Endometrial microvascular endothelial cells (primary cell): ENCODE measurements around the gene RAPGEF4. TPM values are rescaled to one million over a fixed set of nuclear protein-coding genes. Genes with fewer than 3 reads are reported as not detected.
"Not testable (repeated sequence)": the region's sequence is repeated elsewhere in the genome, so short reads cannot be mapped to it uniquely, and the experiment has no call there.

Experiments used
- in situ Hi-C: cut with HindIII; loops from 2 replicates; pipeline ENCODE4 v1.10.0; 2017; ENCODE audit warnings: low sequenced_read_pairs, low pct_unique_long_range_greater_than_20kb; ENCODE audit errors: inconsistent ontology term
- total RNA-seq: library from RNA; depleted of rRNA; stranded (reverse); fragments of >200 nt; gene quantifications from one replicate; pipeline ENCODE4 v1.2.3, GENCODE V29; 2015; ENCODE audit errors: inconsistent ontology term

The RAPGEF4 gene
- total RNA-seq, 1 donor from 2014 or later, result 7.4 TPM

DNA sequence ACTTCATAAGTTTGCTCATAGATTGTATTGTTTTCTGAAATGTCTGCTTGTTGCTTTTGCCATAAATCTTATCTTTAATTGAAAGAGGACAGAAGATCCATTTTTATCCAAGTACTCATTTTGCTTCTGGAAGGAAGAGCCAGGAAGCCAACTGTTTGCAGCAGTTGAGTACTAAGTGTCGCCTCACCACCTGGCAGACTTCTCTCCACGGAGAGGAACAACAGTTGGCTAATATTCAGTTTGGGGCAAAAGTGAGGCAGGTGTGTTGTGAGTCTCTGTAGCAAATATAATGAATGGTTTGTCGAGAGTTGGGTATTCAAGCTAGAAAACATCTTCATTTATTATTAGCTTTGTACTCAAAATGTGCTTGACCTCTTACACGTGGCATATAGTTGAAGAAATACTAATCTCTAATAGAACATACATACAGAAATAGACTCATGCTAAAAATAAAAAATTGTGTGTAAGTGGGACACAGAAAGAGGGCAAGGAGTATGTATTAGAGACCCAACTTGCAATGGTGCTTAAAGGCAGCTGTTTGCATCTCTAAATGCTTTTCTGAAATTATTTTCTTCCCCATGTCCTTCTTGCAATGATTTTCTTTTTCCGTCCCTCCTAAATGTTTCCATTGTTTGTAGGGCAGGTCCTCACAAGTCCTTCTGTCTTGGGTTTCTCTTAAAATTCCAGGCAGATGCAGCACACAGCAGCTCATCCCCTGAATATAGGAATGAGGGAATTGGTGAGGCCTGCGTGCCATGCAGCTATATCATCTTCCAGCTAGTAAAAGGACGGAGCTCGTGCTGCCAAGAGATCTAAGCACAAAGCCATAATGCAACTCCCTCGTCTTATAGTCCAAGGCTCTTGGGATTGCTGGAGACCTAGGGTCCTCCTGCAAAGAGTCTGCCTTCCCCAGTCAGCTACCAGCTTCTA is 295.2 kb downstream of the RAPGEF4 start:
- in situ Hi-C loops, result no loop called here

DNA sequence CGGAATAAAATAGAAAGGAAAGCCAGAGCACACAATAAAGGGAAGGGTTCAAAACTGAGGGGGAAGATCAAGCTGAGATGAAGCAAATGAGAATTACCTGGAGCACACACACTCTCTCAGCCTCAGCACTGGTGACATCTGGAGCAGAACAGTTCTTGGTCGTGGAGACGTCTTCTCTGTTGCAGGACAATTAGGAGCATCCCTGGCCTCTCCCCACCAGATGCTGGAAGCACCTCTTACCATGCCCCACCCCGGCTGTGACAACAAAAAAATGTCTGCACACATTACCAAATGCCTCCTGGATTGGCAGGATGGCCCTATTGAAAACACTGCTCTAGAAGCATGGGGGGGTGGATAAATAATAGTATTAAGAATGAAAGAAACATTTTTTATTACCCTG is 296.4 kb downstream of the RAPGEF4 start:
- in situ Hi-C loops, result no loop called here

DNA sequence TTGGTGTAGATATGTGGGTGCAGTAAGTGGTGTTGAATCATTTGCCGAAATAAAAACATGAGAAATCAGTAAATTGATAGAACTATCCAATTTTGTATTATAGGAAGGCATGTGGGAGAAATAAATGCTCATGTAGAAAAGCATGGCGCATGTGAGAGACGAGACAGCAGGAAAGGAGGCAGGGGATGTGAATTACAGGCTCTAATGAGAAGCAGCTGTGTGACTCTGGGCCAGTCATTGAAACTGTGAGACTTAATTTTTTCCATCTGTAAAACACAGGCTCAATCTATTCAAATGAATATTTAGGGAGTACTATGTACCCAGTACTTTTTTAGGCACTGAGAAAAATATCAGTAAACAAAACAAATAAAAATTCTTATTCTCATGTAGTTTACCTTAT is 297.4 kb downstream of the RAPGEF4 start:
- in situ Hi-C loops, result no loop called here

DNA sequence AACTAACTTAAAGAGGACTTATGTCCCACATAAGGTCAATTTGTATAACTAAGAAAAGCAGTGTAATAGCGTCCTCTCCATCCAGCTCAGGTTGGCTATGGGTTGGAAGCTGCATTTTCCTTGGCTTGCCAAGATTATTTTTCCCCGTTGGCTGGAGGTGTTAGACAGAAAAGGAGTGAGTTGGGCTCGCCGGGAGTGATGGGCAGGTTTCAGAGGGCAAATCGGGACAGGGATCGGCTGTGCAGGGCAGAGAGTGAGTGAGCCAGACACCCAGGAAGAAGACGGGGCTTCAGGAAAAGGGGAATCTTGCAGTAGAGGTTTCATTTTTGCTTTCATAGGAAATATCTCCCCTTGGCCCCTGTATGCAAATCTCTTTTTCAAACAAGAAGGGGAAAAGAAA is 298.5 kb downstream of the RAPGEF4 start:
- in situ Hi-C loops, result no loop called here

DNA sequence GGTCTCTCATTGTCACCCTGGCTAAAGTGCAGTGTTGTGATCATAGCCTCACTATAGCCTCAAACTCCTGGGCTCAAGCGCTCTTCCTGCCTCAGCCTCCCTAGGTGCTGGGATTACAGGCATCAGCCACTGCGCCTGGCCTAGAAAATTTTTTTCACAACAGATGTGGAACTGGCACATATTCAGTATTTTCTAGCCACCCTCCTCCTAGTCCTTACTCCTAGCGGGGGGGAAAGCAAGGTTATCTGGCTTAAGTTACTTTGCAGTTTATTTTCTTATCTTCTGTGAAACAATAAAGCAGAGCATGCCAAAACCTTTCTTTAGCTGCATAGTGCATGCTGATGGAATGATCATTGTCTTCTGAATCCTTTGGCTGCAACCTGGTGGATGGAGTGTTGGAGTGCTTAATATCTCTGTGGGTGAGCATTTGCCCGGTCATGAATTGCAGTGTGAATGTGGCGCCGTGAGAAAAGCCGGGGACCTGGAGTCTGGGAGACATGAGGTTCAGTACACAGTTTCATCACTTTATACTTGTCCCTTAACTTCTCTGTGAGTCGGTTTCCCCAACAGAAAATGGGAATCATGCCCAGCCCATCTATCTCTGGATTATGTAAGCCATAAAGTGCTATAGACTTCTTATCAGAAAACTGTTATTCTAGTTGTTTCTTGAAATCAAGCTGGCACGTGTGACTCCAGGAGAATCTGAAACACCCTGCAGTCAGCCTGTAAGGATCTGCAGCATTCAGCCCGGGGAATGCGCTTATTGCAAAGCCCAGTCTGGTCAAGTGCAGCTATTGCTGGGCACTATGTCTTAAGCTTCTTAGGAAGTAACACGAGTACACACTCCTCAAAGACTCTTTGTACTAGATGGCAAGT is 301.8 kb downstream of the RAPGEF4 start:
- in situ Hi-C loops, result no loop called here

DNA sequence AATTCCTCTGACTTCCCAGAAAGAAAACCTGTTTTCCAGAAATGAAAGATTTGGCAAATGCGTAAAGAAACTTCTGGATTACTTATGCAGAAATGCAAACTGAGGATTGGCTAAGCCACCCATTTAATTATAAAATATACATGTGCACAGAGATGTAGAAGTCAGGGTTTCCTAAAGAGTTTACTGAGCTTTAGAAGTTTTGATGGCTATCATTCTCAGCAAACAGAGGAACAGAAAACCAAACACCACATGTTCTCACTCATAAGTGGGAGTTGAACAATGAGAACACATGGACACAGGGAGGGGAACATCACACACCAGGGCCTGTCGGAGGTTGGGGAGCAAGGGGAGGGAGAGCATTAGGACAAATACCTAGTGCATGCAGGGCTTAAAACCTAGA is 302.6 kb downstream of the RAPGEF4 start:
- in situ Hi-C loops, result not testable (repeated sequence)

DNA sequence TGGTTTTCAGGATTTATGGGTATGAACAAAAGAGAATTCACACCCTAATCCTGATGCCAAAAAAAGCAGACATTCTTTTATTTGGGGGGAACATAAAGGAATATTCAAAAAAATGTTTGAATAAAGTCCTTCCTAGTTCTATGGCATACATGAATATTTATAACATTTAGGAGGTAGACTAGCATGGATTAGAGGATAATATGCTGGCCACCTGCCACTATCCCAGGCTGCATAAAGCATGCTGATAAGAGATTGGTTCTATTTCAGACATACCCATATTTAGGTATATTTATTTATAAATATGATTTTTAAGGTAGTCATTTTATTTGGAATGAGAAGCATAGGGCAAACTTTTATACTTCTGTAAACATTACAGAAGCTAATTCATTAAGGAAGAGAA is 305.1 kb downstream of the RAPGEF4 start:
- in situ Hi-C loops, result no loop called here

DNA sequence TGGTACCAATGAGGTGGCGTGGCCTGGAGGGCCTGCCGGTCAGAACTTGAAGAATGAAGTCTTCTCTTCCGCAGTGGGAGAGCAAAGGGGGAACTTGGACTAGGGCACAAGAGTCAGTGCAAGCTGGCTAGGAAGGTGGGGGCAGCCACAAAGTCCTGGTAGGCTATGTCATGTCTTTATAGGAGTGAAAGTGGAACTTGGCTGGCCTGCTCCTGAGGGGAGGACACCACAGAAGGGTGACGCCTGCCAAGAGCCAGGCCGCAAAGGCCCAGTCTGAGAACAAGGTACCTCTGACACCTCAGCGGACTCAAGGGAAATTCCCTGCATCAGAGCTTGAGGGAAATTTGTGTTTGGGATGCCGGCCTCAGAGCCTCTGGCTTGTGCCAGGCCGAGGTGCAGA is 307.8 kb downstream of the RAPGEF4 start:
- in situ Hi-C loops, result no loop called here

DNA sequence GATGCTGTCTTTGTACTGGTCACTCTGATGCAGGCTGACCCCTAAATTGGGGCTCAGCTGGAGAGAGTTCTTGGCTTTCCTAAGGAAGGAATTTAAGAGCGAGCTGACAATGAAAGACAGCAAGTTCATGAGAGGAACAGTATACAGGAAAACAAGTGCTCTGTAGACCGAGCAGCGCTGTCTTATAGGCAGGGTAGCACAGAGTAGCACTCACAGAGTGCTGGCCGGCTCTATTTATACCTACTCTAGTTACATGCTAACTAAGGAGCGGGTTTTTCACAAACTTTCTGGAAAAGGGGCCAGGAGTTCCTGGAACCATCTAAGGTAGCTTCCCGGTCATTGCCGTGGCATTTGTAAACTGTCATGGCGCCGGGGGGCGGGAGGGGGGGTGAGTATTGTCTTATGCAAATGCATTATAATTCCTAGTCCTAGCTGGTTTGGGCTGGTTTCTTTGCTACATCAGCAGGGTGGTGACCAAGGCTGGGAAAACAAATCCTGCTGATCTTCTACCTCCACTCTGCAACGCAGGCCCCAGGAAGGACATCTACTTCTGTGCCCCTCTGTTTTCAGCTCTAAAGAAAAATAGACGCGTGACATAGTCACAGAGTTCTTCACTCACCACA is 308.4 kb downstream of the RAPGEF4 start:
- in situ Hi-C loops, result no loop called here

DNA sequence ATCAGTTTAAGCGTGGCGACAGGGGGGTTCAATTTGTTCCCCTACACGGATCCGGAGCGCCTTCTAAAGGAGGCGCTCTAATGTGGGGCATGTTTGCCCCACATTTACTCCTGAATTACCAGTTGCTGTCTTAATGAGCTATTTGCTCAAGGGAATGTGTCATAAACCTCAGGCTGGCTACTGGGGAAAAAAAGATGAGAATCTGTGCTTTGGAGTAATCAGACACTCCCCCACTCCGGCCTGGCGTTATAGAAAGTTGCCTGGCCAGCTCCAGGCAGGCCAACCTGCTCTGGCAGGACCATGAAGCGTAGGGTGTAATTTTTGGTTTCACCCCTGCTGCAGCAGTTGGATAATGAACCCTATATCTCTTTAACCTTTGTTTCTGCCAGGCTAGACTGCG is 309.0 kb downstream of the RAPGEF4 start:
- in situ Hi-C loops, result no loop called here

DNA sequence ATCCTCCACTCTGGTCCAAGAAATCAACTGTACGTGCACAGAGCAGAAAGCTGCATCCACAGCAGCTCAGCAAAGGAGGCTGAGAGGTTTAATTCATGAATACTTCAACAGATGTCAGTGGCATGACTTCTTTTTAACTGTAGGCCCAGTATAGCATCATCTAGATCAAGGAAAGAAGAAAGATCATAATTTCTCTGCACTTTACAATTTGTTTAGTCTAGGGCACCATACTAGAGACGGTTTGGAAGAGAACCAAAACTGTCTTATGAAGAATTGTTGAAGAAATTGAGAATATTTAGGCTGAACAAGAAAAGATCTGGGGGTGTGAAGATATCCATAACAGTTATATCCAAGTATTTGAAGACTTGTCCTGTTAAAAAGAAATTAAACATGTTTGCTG is 309.5 kb downstream of the RAPGEF4 start:
- in situ Hi-C loops, result no loop called here

DNA sequence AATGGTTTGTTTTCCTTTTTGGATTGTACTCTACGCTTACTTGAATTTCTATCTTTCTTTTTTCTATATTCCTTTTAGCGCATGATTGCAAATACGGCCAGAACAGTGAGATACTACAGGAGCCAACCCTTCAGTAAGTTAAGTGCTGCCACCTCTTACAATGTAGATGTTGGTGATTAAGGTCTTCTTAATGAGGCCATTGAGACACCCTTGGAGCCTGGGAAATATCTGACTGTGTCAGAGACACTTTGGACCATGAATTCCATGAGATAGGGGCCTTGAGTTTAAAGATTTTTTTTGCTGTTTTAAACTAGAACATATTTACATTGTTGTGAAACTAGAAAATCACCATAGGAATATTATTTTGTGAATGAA is 312.9 kb downstream of the RAPGEF4 start:
- in situ Hi-C loops, result no loop called here

DNA sequence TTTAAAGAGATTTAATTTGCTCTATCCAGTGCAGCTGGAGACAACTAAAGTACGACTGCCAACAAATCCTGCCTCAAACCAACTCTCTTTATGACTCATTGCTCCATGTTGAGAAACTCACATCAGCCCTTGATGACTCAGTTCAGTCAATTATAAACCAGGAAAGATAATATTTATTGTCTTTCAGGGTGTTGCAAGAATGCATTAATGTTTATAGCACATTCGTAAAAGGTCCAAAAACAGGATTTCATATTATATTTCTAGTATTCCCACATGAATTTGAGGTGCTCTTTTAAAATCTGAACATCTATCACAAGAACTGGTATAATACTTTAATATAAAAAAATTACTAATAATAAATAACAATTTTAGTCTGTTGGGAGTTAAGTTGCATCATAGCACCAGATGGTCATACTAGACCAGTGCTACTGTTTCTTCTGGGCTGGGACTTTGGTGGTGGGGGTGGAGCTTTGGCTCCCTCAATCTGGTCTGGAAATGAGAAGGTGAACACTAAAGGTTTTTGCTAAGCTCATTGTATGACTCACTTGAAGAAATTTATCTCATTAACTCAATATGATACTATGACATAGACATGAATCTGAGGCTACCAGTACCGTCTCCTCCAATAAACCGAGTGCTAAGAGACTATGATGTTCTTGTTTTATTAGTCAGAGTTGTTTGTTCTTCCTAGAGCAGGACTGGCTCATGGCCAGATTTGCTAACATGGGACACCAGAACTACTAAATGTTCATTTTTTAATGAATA is 313.4 kb downstream of the RAPGEF4 start:
- in situ Hi-C loops, result no loop called here

DNA sequence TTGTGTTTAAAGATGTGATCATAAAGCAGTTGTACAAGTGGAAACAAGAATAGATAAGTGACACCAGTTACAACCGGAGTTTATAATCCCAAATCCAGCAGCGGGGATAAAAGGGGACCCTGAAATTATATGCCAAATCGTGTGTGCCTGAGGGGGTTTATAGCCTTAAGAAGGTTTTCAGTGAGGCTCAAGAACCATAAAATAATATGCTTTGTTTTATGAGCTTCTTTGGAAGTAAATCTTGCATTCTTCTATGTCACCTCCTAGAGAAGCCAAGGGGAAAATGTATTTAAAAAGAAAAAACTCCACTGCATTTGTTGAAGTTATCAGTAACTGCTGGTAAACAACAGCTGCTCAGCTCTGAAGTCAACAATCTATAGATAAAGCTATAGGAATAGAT is 314.2 kb downstream of the RAPGEF4 start:
- in situ Hi-C loops, result no loop called here

DNA sequence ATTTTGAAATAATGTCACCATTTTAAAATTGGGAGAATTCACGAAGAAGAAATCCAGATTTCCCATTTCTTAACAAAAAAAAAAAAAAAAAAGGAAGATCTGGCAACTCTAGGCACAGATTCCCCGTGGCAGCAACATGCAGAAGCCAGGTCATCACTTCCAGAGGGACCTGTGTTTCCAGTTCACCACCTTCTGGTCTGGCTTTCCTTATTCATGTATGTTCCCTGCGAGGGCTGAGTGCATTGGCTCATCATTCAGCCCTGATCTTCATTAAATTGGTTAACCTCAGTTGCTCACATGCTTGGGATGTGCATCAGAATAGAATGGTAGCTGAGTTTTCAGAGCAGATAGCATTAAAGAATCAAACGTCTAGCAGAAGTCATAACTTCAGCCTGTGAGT is 315.0 kb downstream of the RAPGEF4 start:
- in situ Hi-C loops, result no loop called here

DNA sequence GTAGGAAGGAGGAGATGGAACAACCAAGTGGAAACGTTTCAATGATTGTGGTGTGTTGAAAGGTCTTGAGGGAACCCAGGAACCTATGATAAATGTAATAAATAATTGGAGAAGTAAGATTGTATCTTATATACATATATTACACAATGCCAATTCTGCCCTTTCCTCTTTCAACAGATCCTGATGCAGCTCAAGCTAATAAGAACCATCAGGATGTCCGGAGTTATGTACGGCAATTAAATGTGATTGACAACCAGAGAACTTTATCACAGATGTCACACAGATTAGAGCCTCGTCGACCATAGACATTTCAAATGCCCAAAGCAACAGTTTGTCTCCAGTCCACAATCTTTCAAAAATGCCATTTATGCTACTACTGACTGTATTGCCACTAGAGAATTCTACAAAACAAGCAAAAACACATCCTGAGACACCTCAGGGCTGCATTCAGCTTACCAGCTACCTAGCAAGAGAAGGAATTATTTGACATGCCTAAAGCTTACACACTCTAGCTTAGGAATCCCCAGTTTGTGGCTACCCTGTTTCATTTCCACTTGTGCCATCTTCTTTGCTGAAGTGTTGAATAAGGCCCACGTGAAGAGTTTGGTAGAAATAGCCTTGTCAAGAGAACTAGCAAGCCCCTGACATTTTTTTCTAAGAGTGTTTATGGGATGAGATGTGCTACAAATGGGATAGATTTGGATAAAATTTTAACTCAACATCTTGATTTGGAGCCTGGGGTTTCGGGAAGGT is 316.0 kb downstream of the RAPGEF4 start:
- in situ Hi-C loops, result no loop called here

DNA sequence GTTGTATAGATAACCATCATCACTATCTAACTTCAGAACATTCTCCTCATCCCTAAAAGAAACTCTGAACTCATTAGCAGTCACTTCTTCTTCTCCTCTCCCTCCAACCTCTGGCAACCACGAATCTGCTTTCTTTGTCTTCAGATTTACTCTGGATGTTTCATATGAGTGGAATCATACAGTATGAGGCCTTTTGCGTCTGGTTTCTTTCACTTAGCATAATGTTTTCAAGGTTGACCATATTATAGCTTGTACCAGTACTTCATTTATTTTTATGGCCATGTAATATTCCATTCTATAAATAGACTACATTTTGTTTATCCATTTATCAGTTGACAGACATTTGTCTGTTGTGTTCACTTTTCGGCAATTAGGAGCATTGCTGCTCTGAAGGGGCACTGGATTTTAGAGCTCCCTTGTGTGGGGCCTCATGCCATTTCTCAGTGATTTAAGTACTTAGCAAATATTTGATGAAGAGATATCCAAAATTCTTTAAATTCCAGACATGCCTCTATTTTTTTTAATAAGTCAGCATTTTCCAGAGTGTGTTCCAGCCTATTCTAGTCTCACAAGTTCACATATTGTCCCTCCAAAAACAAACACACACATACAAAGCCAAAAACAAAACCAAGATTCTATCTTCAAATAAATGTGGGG is 317.5 kb downstream of the RAPGEF4 start:
- in situ Hi-C loops, result no loop called here

DNA sequence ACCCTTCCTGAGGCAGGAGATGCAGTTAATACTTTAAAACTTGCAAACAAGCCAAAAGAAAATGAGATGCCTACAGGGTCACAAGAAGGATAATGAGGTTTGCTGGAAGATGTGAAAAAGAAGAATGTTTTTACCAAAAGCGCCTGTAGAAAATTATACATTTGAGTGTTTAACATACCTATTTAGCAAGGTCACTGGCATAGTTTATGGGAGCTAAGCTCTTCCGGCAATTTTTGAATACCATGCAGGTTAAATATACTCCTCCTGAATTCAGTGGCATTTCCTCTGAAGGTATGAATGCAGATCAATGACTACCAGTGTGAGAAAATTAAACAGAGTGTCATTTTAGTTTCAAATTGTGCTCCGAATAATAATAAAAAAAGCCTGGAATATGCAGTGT is 318.8 kb downstream of the RAPGEF4 start:
- in situ Hi-C loops, result no loop called here
